ENCODE data around the gene MRPL16.
"Not testable (repeated sequence)": the region's sequence is repeated elsewhere in the genome, so short reads cannot be mapped to it uniquely, and the experiment has no call there.

The MRPL16 gene

GRCh38 chr11:59807047-59807610, 3.4 kb downstream of the MRPL16 start:
- DNase-seq, result no peak

GRCh38 chr11:59804061-59804460, 6.5 kb downstream of the MRPL16 start:
- no peak for DNase-seq

- DNase-seq, result no peak
Measured at GRCh38 chr11:59802639-59803176, 7.9 kb downstream of the MRPL16 start.

- DNase-seq, result no peak
Measured at GRCh38 chr11:59801981-59802638, 8.5 kb downstream of the MRPL16 start.

- no peak for DNase-seq
Measured at GRCh38 chr11:59801160-59801706, 9.3 kb downstream of the MRPL16 start.

GRCh38 chr11:59800390-59801025, 10.1 kb downstream of the MRPL16 start:
- DNase-seq, result no peak

GRCh38 chr11:59794417-59794816, 16.2 kb downstream of the MRPL16 start:
- DNase-seq, result no peak

- DNase-seq, result no peak
Measured at GRCh38 chr11:59792507-59792906, 18.1 kb downstream of the MRPL16 start.

GRCh38 chr11:59791639-59792038, 18.9 kb downstream of the MRPL16 start:
- DNase-seq, result no peak

- no peak for DNase-seq
Measured at GRCh38 chr11:59787816-59788215, 22.8 kb downstream of the MRPL16 start.

- DNase-seq, result no peak
Measured at GRCh38 chr11:59787255-59787588, 23.4 kb downstream of the MRPL16 start.

- DNase-seq, result no peak
Measured at GRCh38 chr11:59785818-59786217, 24.8 kb downstream of the MRPL16 start.

GRCh38 chr11:59784441-59784840, 26.1 kb downstream of the MRPL16 start:
- DNase-seq, result not testable (repeated sequence)

- DNase-seq, result no peak
Measured at GRCh38 chr11:59783632-59784090, 26.9 kb downstream of the MRPL16 start.

GRCh38 chr11:59782080-59782479, 28.5 kb downstream of the MRPL16 start:
- no peak for DNase-seq

- no peak for DNase-seq
Measured at GRCh38 chr11:59779487-59779886, 31.1 kb downstream of the MRPL16 start.

- DNase-seq, result no peak
Measured at GRCh38 chr11:59778122-59778521, 32.5 kb downstream of the MRPL16 start.

GRCh38 chr11:59777104-59777503, 33.5 kb downstream of the MRPL16 start:
- DNase-seq, result no peak

GRCh38 chr11:59776210-59777066, 34.1 kb downstream of the MRPL16 start:
- no peak for DNase-seq

GRCh38 chr11:59773083-59773440, 37.5 kb downstream of the MRPL16 start:
- DNase-seq, result no peak

GRCh38 chr11:59771605-59772004, 39.0 kb downstream of the MRPL16 start:
- DNase-seq, result no peak

- DNase-seq, result no peak
Measured at GRCh38 chr11:59770869-59771268, 39.7 kb downstream of the MRPL16 start.

GRCh38 chr11:59770319-59770718, 40.3 kb downstream of the MRPL16 start:
- DNase-seq, result no peak

Data from SIG-M5 (cell line).